Endothelial cell (in vitro differentiated cells): ENCODE data around the gene WRNIP1. TPM values are rescaled to one million over a fixed set of nuclear protein-coding genes. Genes with fewer than 3 reads are reported as not detected.

Source experiments
- DNase-seq: peaks from one replicate; pipeline ENCODE4 v3.0.0; 2021; ENCODE audit warnings: low spot score
- H3K27ac Mint-ChIP-seq: one replicate; pipeline ENCODE4 v1.8.0; 2021; ENCODE audit warnings: mixed read lengths, inconsistent platforms; ENCODE audit not compliant: unreplicated experiment
- H3K27me3 Mint-ChIP-seq: one replicate; pipeline ENCODE4 v1.8.0; 2021; ENCODE audit warnings: mild to moderate bottlenecking, moderate library complexity, mixed read lengths, inconsistent platforms; ENCODE audit not compliant: unreplicated experiment
- H3K36me3 Mint-ChIP-seq: one replicate; pipeline ENCODE4 v1.8.0; 2021; ENCODE audit warnings: mild to moderate bottlenecking, low read depth, mixed read lengths, inconsistent platforms; ENCODE audit not compliant: unreplicated experiment
- H3K4me1 Mint-ChIP-seq: one replicate; pipeline ENCODE4 v1.8.0; 2021; ENCODE audit warnings: mild to moderate bottlenecking, mixed read lengths, inconsistent platforms; ENCODE audit not compliant: unreplicated experiment
- H3K4me3 Mint-ChIP-seq: one replicate; pipeline ENCODE4 v1.8.0; 2021; ENCODE audit warnings: mild to moderate bottlenecking, mixed read lengths, inconsistent platforms; ENCODE audit not compliant: unreplicated experiment
- H3K9me3 Mint-ChIP-seq: one replicate; pipeline ENCODE4 v1.8.0; 2021; ENCODE audit warnings: mixed read lengths, inconsistent platforms; ENCODE audit not compliant: unreplicated experiment
- CTCF ChIP-seq: fragments of 200-600 bp; sonication (generic); IDR thresholded peaks from one replicate; pipeline ENCODE4 v1.5.0; 2021; ENCODE audit warnings: antibody characterized with exemption; ENCODE audit not compliant: unreplicated experiment
- total RNA-seq: library from RNA; stranded (reverse); fragmentation: NEBNext Ultra II Directional; extraction: Animal tissue kit (Norgen Biotek cat#: 25700); gene quantifications from one replicate; pipeline ENCODE4 v1.2.1, GENCODE V29; 2021; ENCODE audit not compliant: unreplicated experiment

The WRNIP1 gene
- total RNA-seq, 1 donor from 2014 or later = 48.6 TPM

GRCh38 chr6:2823104-2823850, 58.1 kb downstream of the WRNIP1 start:
- no peaks in the 10 kb centered on the region for H3K27me3 Mint-ChIP-seq
- H3K4me3 Mint-ChIP-seq = no peak overlapping the region
- no peaks in the 10 kb centered on the region for H3K36me3 Mint-ChIP-seq
- DNase-seq = no peak
- H3K4me1 Mint-ChIP-seq = peaks cover 11% of the 10 kb centered on the region
- no peak for TF ChIP-seq CTCF
- H3K9me3 Mint-ChIP-seq = peaks cover 4% of the 10 kb centered on the region
- no peak overlapping the region for H3K27ac Mint-ChIP-seq

GRCh38 chr6:2826131-2826530, 60.9 kb downstream of the WRNIP1 start:
- H3K4me3 Mint-ChIP-seq = no peak overlapping the region
- no peaks in the 10 kb centered on the region for H3K36me3 Mint-ChIP-seq
- peaks cover 13% of the 10 kb centered on the region for H3K4me1 Mint-ChIP-seq
- DNase-seq = no peak
- H3K27me3 Mint-ChIP-seq = no peaks in the 10 kb centered on the region
- TF ChIP-seq CTCF = no peak
- peaks cover 4% of the 10 kb centered on the region for H3K9me3 Mint-ChIP-seq
- no peak overlapping the region for H3K27ac Mint-ChIP-seq

- Mint-ChIP-seq H3K9me3 (peaks cover 4% of the 10 kb centered on the region), H3K27me3 (no peaks in the 10 kb centered on the region), H3K4me1 (peaks cover 13% of the 10 kb centered on the region), H3K4me3 (no peak overlapping the region), H3K27ac (no peak overlapping the region), H3K36me3 (no peaks in the 10 kb centered on the region)
- TF ChIP-seq CTCF = no peak
- DNase-seq = no peak
Observed at GRCh38 chr6:2827142-2827541, 61.9 kb downstream of the WRNIP1 start.

- no peak for DNase-seq
- H3K36me3 Mint-ChIP-seq = no peaks in the 10 kb centered on the region
- H3K27ac Mint-ChIP-seq = no peak overlapping the region
- H3K9me3 Mint-ChIP-seq = no peaks in the 10 kb centered on the region
- no peak for TF ChIP-seq CTCF
- no peak overlapping the region for H3K4me3 Mint-ChIP-seq
- H3K4me1 Mint-ChIP-seq = peaks cover 13% of the 10 kb centered on the region
- H3K27me3 Mint-ChIP-seq = no peaks in the 10 kb centered on the region
Observed at GRCh38 chr6:2828629-2829028, 63.4 kb downstream of the WRNIP1 start.

- Mint-ChIP-seq H3K27ac (no peak overlapping the region), H3K4me1 (peaks cover 13% of the 10 kb centered on the region), H3K27me3 (no peaks in the 10 kb centered on the region), H3K4me3 (no peak overlapping the region), H3K36me3 (no peaks in the 10 kb centered on the region), H3K9me3 (no peaks in the 10 kb centered on the region)
- no peak for TF ChIP-seq CTCF
- no peak for DNase-seq
Observed at GRCh38 chr6:2829253-2829652, 64.1 kb downstream of the WRNIP1 start.
